Bronchial epithelial cell (primary cell): ENCODE measurements around the gene GNB5. TPM values are rescaled to one million over a fixed set of nuclear protein-coding genes. Genes with fewer than 3 reads are reported as not detected.

Experiments used
- DNase-seq: peaks from one replicate; pipeline ENCODE4 v3.0.0-alpha.2; 2010; ENCODE audit warnings: low read depth
- FAIRE-seq: peaks from 2 replicates; lab custom pipeline; 2011; peaks lifted over from hg19 to GRCh38; lab: Jason Lieb, UNC
- H3K27me3 ChIP-seq: 2 replicates; pipeline ENCODE4 v1.5.1; 2011; ENCODE audit warnings: low read length; ENCODE audit not compliant: control insufficient read depth, insufficient read depth
- H3K36me3 ChIP-seq: 2 replicates; pipeline ENCODE4 v1.5.1; 2011; ENCODE audit warnings: low read length; ENCODE audit not compliant: control insufficient read depth, insufficient read depth
- H3K4me3 ChIP-seq: 2 replicates; pipeline ENCODE4 v1.5.1; 2011; ENCODE audit warnings: mild to moderate bottlenecking, low read depth, low read length, control low read depth
- CTCF ChIP-seq: IDR thresholded peaks from 2 replicates; pipeline ENCODE4 v1.5.1; 2011; ENCODE audit warnings: mild to moderate bottlenecking, moderate library complexity, low read length, control low read depth, inconsistent platforms; ENCODE audit not compliant: insufficient read depth, severe bottlenecking
- total RNA-seq: library from RNA; depleted of rRNA; stranded (reverse); fragments of >200 nt; gene quantifications from 2 replicates; pipeline ENCODE4 v1.2.1, GENCODE V29; 2014

GNB5 gene
- total RNA-seq, 1 donor from 2014 or later, result 46.1 TPM

DNA sequence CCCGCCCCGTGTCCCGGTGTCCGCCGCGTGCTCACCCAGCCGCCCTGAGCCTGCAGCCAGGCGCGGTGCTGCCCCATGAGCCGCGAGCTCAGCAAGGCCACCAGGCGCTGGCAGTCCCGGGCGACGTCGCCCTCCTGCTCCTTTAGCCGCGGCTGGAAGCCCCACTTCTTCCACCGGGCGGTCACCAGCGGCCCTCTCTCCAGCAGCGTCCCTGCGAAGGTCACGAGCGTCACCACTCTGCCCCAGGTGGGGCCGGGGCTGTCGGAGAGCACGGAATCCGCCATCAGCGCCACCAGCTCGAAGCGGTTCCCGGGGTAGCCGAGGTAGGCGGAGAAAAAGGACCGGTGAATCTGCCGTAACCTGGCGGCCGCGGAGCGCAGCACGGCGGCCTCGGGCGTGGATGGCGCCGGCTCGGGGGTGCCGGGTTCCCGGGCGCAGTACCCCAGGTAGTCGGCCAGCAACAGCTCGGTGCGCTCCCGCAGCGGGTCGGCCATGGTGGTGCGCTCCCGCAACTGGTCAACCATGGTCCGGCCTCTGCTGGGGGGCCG, 78.9 kb downstream of the GNB5 start:
- no peak for DNase-seq
- no peak for FAIRE-seq
- Histone ChIP-seq H3K27me3 (no peaks in the 10 kb centered on the region), H3K36me3 (no peaks in the 10 kb centered on the region), H3K4me3 (peak overlapping the region; percentile 35)
- peak; percentile 20 for TF ChIP-seq CTCF

GRCh38 chr15:52111517-52112202, 79.5 kb downstream of the GNB5 start:
- no peaks in the 10 kb centered on the region for H3K36me3 ChIP-seq
- peak overlapping the region; percentile 35 for H3K4me3 ChIP-seq
- no peaks in the 10 kb centered on the region for H3K27me3 ChIP-seq
- no peak for TF ChIP-seq CTCF
- DNase-seq (no peak), FAIRE-seq (no peak)

- TF ChIP-seq CTCF, result no peak
- Histone ChIP-seq H3K27me3 (no peaks in the 10 kb centered on the region), H3K4me3 (no peak overlapping the region), H3K36me3 (no peaks in the 10 kb centered on the region)
- no peak for DNase-seq
- no peak for FAIRE-seq
These were observed 81.4 kb downstream of the GNB5 start for GRCh38 chr15:52109559-52110451.

DNA sequence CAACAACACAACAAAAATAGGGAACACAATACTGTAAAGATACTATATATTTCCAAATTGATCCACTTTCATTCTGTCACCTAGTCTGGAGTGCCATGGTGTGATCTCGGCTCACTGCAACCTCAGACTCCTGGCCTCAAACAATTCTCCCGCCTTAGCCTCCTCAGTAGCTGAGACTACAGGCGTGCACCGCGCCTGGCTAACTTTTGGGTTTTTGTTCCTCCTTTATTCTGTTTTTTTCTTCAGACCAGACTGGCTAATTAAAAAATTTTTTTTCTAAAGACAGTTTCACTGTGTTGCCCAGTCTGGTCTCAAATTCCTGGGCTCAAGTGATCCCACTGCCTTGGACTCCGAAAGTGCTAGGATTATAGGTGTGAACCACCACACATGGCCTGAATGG, 84.0 kb downstream of the GNB5 start:
- FAIRE-seq (no peak), DNase-seq (no peak)
- Histone ChIP-seq H3K27me3 (no peaks in the 10 kb centered on the region), H3K36me3 (no peaks in the 10 kb centered on the region), H3K4me3 (no peak overlapping the region)
- no peak for TF ChIP-seq CTCF

- DNase-seq (no peak), FAIRE-seq (no peak)
- no peak overlapping the region for H3K4me3 ChIP-seq
These were observed 84.6 kb downstream of the GNB5 start for GRCh38 chr15:52106641-52107040.

More at GRCh38 chr15:52106641-52107040, 84.6 kb downstream of the GNB5 start:
- Histone ChIP-seq H3K27me3 (no peaks in the 10 kb centered on the region), H3K36me3 (no peaks in the 10 kb centered on the region)
- TF ChIP-seq CTCF, result no peak
